GM18858 (cell line): ENCODE results near the gene DCTN2.
"Not testable (repeated sequence)": the region's sequence is repeated elsewhere in the genome, so short reads cannot be mapped to it uniquely, and the experiment has no call there.

Experiments used
- ATAC-seq: cut with Tn5 transposase; IDR thresholded peaks from one replicate; pipeline ENCODE4 v1.9.1; 2021; ENCODE audit not compliant: unreplicated experiment

DCTN2 gene

GRCh38 chr12:57577981-57578758, 31.2 kb upstream of the DCTN2 start:
- ATAC-seq = no peak

GRCh38 chr12:57576613-57577160, 29.7 kb upstream of the DCTN2 start:
- ATAC-seq = no peak

GRCh38 chr12:57575771-57576612, 29.0 kb upstream of the DCTN2 start:
- ATAC-seq = no peak

- ATAC-seq = no peak
Measured at GRCh38 chr12:57574795-57575194, 27.8 kb upstream of the DCTN2 start.

GRCh38 chr12:57571926-57572762, 25.2 kb upstream of the DCTN2 start:
- ATAC-seq = no peak

- not testable (repeated sequence) for ATAC-seq
Measured at GRCh38 chr12:57570438-57570837, 23.4 kb upstream of the DCTN2 start.

- ATAC-seq = no peak
Measured at GRCh38 chr12:57569858-57570257, 22.9 kb upstream of the DCTN2 start.

- no peak for ATAC-seq
Measured at GRCh38 chr12:57568838-57569237, 21.8 kb upstream of the DCTN2 start.

GRCh38 chr12:57564178-57564740, 17.3 kb upstream of the DCTN2 start:
- ATAC-seq = no peak

GRCh38 chr12:57563358-57563757, 16.4 kb upstream of the DCTN2 start:
- no peak for ATAC-seq

GRCh38 chr12:57561117-57561516, 14.1 kb upstream of the DCTN2 start:
- ATAC-seq = not testable (repeated sequence)

- ATAC-seq = no peak
Measured at GRCh38 chr12:57560516-57560915, 13.5 kb upstream of the DCTN2 start.

GRCh38 chr12:57558864-57559263, 11.9 kb upstream of the DCTN2 start:
- no peak for ATAC-seq

GRCh38 chr12:57554897-57555296, 7.9 kb upstream of the DCTN2 start:
- no peak for ATAC-seq

- no peak for ATAC-seq
Measured at GRCh38 chr12:57554453-57554852, 7.5 kb upstream of the DCTN2 start.

- ATAC-seq = no peak
Measured at GRCh38 chr12:57553343-57554202, 6.6 kb upstream of the DCTN2 start.

- no peak for ATAC-seq
Measured at GRCh38 chr12:57552835-57553313, 5.9 kb upstream of the DCTN2 start.

- ATAC-seq = no peak
Measured at GRCh38 chr12:57552306-57552651, 5.3 kb upstream of the DCTN2 start.

- no peak for ATAC-seq
Measured at GRCh38 chr12:57551637-57552305, 4.8 kb upstream of the DCTN2 start.
